Osteoblast (primary cell): ENCODE data around the gene MTIF3. TPM values are rescaled to one million over a fixed set of nuclear protein-coding genes. Genes with fewer than 3 reads are reported as not detected.
A peak's percentile ranks its signal among the peaks of the same experiment; 100 is the strongest.

ENCODE experiments used
- DNase-seq: peaks from one replicate; pipeline ENCODE4 v3.0.0; 2011; ENCODE audit warnings: low spot score, mixed read lengths; ENCODE audit not compliant: insufficient read length; ENCODE audit errors: missing footprints
- H2AFZ ChIP-seq: 2 replicates; pipeline ENCODE4 v1.6.0; 2011; ENCODE audit warnings: mild to moderate bottlenecking, low read length
- H3K27ac ChIP-seq: 2 replicates; pipeline ENCODE4 v1.5.1; 2011; ENCODE audit warnings: mild to moderate bottlenecking, low read depth, low read length, moderate library complexity
- H3K27me3 ChIP-seq: 2 replicates; pipeline ENCODE4 v1.6.0; 2012; ENCODE audit warnings: mild to moderate bottlenecking, control low read depth, inconsistent platforms, low read length, moderate library complexity; ENCODE audit not compliant: insufficient read depth
- H3K36me3 ChIP-seq: 2 replicates; pipeline ENCODE4 v1.5.1; 2011; ENCODE audit warnings: mild to moderate bottlenecking, low read length, control low read depth, moderate library complexity; ENCODE audit not compliant: insufficient read depth
- H3K4me1 ChIP-seq: 2 replicates; pipeline ENCODE4 v1.5.1; 2011; ENCODE audit warnings: mild to moderate bottlenecking, low read length, control low read depth, moderate library complexity; ENCODE audit not compliant: insufficient read depth
- H3K4me2 ChIP-seq: 2 replicates; pipeline ENCODE4 v1.6.0; 2011; ENCODE audit warnings: mild to moderate bottlenecking, low read length; ENCODE audit not compliant: insufficient read depth
- H3K4me3 ChIP-seq: fragments of 200-600 bp; sonication (generic); 3 replicates; pipeline ENCODE4 v1.5.1; 2012; ENCODE audit warnings: mild to moderate bottlenecking, low read length, inconsistent platforms; ENCODE audit not compliant: insufficient read depth
- H3K79me2 ChIP-seq: 2 replicates; pipeline ENCODE4 v1.6.0; 2012; ENCODE audit warnings: mild to moderate bottlenecking, low read length, control low read depth, inconsistent platforms; ENCODE audit not compliant: insufficient read depth
- H3K9me3 ChIP-seq: 2 replicates; pipeline ENCODE4 v1.5.1; 2011; ENCODE audit warnings: low read depth, low read length, control low read depth
- H4K20me1 ChIP-seq: 2 replicates; pipeline ENCODE4 v1.6.0; 2012; ENCODE audit warnings: mild to moderate bottlenecking, low read length, control low read depth; ENCODE audit not compliant: insufficient read depth
- total RNA-seq: library from RNA; depleted of rRNA; stranded (reverse); fragments of >200 nt; gene quantifications from 2 replicates; pipeline ENCODE4 v1.2.3, GENCODE V29; 2012
- TF ChIP-seq, protein P1 (sequence below): IDR thresholded peaks from 2 replicates; pipeline ENCODE4 v1.5.1; 2011; ENCODE audit warnings: mild to moderate bottlenecking, low read depth, low read length, moderate library complexity; ENCODE audit errors: extremely low read depth

The MTIF3 gene
- total RNA-seq, 1 donor: 65.5 TPM

DNA sequence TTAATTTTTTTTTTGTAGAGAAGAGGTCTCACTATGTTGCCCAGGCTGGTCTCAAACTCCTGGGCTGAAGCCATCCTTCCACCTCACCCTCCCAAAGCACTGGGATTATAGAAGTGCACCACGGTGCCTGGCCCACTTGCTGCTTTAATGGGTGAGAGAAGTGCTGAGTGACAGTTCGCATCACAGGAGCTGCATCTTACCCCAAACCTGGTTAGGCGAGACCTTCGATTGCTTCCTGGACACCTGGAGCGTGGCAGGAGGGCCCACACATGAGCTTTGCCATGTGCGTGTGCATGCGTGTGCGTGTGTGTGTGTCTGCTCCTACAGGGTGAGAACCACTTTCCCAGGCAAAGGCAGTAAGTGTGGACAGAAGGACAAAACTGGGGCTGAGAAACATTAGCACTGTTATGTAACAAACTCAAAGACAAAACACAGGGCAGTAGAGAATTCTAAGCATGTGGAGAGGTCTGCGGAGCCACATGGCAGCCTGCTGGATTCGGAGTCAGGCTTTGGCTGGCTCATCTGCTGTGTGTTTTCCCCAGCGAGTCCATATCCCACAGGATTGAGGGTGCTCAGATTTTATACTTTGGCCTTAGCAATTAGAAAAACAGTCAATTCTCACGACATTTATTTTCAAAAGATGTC, 11.7 kb upstream of the MTIF3 start:
- Histone ChIP-seq H3K4me1 (no peaks in the 10 kb centered on the region), H3K27ac (no peak overlapping the region), H2AFZ (no peak overlapping the region), H4K20me1 (no peaks in the 10 kb centered on the region), H3K79me2 (no peaks in the 10 kb centered on the region), H3K4me3 (no peak overlapping the region), H3K27me3 (no peaks in the 10 kb centered on the region), H3K9me3 (no peaks in the 10 kb centered on the region), H3K36me3 (no peaks in the 10 kb centered on the region), H3K4me2 (peak overlapping the region; percentile 32)
- TF ChIP-seq, protein P1, sequence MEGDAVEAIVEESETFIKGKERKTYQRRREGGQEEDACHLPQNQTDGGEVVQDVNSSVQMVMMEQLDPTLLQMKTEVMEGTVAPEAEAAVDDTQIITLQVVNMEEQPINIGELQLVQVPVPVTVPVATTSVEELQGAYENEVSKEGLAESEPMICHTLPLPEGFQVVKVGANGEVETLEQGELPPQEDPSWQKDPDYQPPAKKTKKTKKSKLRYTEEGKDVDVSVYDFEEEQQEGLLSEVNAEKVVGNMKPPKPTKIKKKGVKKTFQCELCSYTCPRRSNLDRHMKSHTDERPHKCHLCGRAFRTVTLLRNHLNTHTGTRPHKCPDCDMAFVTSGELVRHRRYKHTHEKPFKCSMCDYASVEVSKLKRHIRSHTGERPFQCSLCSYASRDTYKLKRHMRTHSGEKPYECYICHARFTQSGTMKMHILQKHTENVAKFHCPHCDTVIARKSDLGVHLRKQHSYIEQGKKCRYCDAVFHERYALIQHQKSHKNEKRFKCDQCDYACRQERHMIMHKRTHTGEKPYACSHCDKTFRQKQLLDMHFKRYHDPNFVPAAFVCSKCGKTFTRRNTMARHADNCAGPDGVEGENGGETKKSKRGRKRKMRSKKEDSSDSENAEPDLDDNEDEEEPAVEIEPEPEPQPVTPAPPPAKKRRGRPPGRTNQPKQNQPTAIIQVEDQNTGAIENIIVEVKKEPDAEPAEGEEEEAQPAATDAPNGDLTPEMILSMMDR: no peak
- no peak for DNase-seq

DNA sequence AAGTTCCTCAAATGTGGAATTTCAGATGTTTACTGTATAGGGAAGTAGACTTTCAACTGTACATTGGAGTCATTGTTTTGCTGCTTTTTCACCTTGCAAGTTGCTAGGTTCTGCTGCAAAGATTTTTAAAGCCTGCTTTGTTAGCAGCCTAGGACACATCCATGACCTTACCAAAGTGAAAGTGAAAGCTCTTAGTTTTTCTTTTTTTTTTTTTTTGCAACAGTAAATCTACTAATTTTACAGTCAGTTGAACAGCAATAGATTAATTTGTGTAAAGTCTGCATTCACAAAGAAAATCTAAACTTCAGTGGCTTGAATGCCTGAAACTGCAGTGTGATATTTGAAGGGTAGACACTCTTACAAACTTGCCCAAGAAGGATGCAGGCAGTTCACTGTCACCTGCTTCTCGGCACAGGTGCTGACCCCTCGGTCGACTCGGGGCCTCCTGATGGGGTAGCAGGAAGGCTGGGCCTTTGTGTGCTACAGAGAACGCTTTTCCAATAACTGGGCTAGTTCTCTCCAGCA, 5.0 kb upstream of the MTIF3 start:
- DNase-seq: no peak
- no peaks in the 10 kb centered on the region for H3K27me3 ChIP-seq
- TF ChIP-seq, protein P1: no peak

DNA sequence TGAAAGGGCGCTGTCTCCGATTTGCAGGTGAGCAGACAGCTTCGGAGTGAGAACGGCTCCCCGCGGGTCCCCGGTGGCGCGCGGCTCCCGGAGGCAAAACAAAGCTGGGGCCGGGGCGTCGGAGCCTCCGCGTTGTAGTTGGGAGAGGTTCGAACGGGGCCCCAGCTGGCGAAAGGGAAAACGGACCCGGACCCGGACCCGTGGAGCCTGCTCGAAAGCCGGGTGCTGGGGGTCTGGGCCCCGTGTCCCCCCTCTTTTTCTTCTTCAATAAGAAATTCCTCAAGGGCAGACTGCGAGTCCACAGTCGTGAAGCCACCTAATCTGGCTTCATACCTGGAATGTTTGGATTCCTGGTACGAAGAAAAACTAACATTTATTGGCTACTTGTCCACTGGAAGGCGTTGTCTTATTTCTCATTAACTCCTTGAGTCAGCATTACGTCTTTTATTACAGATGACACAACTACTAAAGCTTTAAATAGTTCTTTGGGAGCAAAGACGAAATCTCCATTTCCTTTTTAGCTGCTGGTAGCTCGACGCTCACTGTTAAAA, 632 bp upstream of the MTIF3 start:
- peak overlapping the region; percentile 96 for H2AFZ ChIP-seq
- H3K4me3 ChIP-seq: peak overlapping the region; percentile 95
- H3K27me3 ChIP-seq: no peaks in the 10 kb centered on the region
- H3K27ac ChIP-seq: peak overlapping the region; percentile 90
- peak overlapping the region; percentile 89 for H3K4me2 ChIP-seq
- peaks cover 36% of the 10 kb centered on the region for H3K79me2 ChIP-seq
- no peaks in the 10 kb centered on the region for H3K36me3 ChIP-seq
- H4K20me1 ChIP-seq: no peaks in the 10 kb centered on the region
- H3K9me3 ChIP-seq: no peaks in the 10 kb centered on the region
- H3K4me1 ChIP-seq: peaks cover 18% of the 10 kb centered on the region
- DNase-seq: peak; percentile 85
- TF ChIP-seq, protein P1: no peak

More for the DNA sequence above, 5.0 kb upstream of the MTIF3 start:
- no peak overlapping the region for H3K27ac ChIP-seq
- no peaks in the 10 kb centered on the region for H4K20me1 ChIP-seq
- H3K4me3 ChIP-seq: peak overlapping the region; percentile 67
- H3K4me1 ChIP-seq: peaks cover 13% of the 10 kb centered on the region
- no peaks in the 10 kb centered on the region for H3K79me2 ChIP-seq
- peak overlapping the region; percentile 98 for H2AFZ ChIP-seq
- H3K36me3 ChIP-seq: no peaks in the 10 kb centered on the region
- H3K9me3 ChIP-seq: no peaks in the 10 kb centered on the region
- H3K4me2 ChIP-seq: peak overlapping the region; percentile 88

DNA sequence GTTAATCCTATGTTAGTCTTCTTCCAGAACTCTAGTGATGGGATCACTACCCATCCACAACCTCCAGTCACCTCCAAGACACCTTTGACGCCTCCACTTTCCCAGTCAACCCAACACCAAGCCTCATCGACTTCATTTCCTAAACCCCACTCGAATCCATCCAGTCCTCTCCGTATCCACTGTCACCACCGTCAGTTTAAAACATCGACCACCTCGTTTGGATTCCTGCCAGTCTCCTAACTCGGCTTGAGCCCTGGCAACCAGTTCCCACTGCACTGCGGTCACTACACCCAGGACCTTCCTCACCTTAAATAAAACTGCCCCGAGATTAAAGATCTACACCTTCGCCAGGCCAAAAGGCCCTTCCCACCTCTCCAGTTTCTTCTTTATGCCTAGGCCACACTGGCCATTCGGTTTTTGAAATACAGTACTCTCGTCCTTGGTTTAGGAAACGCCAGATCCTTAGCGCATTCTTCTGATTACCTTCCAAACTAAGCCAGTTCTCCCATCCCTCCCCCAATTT, 1.2 kb downstream of the MTIF3 start:
- Histone ChIP-seq H3K27me3 (no peaks in the 10 kb centered on the region), H3K79me2 (peaks cover 46% of the 10 kb centered on the region), H3K4me3 (peak overlapping the region; percentile 95), H3K36me3 (no peaks in the 10 kb centered on the region), H3K4me2 (peak overlapping the region; percentile 89), H3K27ac (peak overlapping the region; percentile 90), H2AFZ (peak overlapping the region; percentile 96), H3K4me1 (peaks cover 12% of the 10 kb centered on the region), H4K20me1 (peaks cover 4% of the 10 kb centered on the region), H3K9me3 (no peaks in the 10 kb centered on the region)
- TF ChIP-seq, protein P1: no peak
- peak; percentile 50 for DNase-seq
